Uterus (tissue), 4 donors: Measurements from ENCODE around the gene CYP2C9. TPM values are rescaled to one million over a fixed set of nuclear protein-coding genes. Genes with fewer than 3 reads are reported as not detected.

Experiments used
- DNase-seq, 2 donors: peaks; one replicate each; pipeline ENCODE4 v3.0.0-alpha.2; 2019 to 2020
- H3K27ac ChIP-seq, 2 donors: fragments of 200-600 bp; sonication (generic); 1 replicate in 1 of 2; 2 replicates in 1 of 2; pipeline ENCODE4 v1.5.1; 2016 to 2018
- H3K27me3 ChIP-seq, 2 donors: fragments of 200-600 bp; sonication (generic); one replicate each; pipeline ENCODE4 v1.5.1; 2018 to 2019; ENCODE audit warnings: control low read depth in 1 of 2
- H3K36me3 ChIP-seq, 2 donors: fragments of 200-600 bp; sonication (generic); one replicate each; pipeline ENCODE4 v1.5.1; 2019; ENCODE audit warnings: control low read depth in 1 of 2
- H3K4me1 ChIP-seq, 2 donors: fragments of 200-600 bp; sonication (generic); one replicate each; pipeline ENCODE4 v1.5.1; 2018 to 2019; ENCODE audit warnings: control low read depth in 1 of 2
- H3K4me3 ChIP-seq, 2 donors: fragments of 200-600 bp; sonication (generic); 1 replicate in 1 of 2; 2 replicates in 1 of 2; pipeline ENCODE4 v1.5.1; 2018 to 2019; ENCODE audit warnings: mild to moderate bottlenecking in 1 of 2
- H3K9me3 ChIP-seq, 2 donors: fragments of 200-600 bp; sonication (generic); one replicate each; pipeline ENCODE4 v1.5.1; 2019; ENCODE audit warnings: control low read depth in 1 of 2
- POLR2A ChIP-seq, 2 donors: fragments of 450-650 bp; IDR thresholded peaks; one replicate each; pipeline ENCODE4 v1.6.1; 2016; ENCODE audit warnings: antibody characterized with exemption in 2 of 2, mild to moderate bottlenecking in 1 of 2, moderate library complexity in 1 of 2
- intact Hi-C: fragments of 100-400 bp; cut with DNase I; formaldehyde crosslinking; loops from one replicate; pipeline ENCODE4 v1.15.1; 2023; ENCODE audit warnings: low total_unique reads
- small RNA-seq: library from RNA; depleted of rRNA; stranded (forward); fragments of <200 nt; gene quantifications from one replicate; pipeline ENCODE3, GENCODE V24; 2016
- total RNA-seq, 4 donors: library from RNA; depleted of rRNA in 3 of 4; stranded (reverse); fragments of >200 nt in 3 of 4; gene quantifications; one replicate each; pipeline versions ENCODE4 v1.1.0 to v1.2.4, GENCODE V29; 2014 to 2023
- TF ChIP-seq, protein P1 (sequence below), 4 experiments: fragments of 200-600 bp in 2 of 4; fragments of 450-650 bp in 2 of 4; sonication (generic) in 2 of 4; IDR thresholded peaks; one replicate each; pipeline ENCODE4 v1.5.1; 2016 to 2019; ENCODE audit warnings: antibody characterized with exemption in 4 of 4, mild to moderate bottlenecking in 2 of 4, moderate library complexity in 1 of 4
- donor health status: DM: yes; HTN: yes; CAD: no.

Gene CYP2C9
- total RNA-seq, 4 donors from 2014 or later = not detected

DNA sequence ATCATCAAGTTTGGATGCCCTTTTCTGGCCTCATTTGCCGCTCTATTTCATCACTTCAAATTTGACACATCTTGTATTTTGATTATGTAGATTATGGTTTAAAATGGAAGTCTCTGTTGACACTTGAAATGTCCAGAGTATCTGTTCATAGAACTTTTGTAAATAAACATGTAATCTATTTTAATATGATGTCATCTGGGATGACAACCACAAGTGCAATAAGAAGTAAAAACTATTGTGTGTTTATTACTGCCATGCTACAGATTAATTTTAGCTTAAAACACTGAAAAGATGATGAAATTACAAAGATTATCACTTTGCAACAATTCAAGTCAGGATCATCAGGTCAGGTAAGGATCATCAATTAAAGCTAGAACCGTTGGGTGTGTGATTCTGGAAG, 100.8 kb downstream of the CYP2C9 start:
- intact Hi-C loops = no loop called here
- Histone ChIP-seq H3K27me3 (no peaks in the 10 kb centered on the region), H3K4me1 (no peaks in the 10 kb centered on the region), H3K9me3 (no peaks in the 10 kb centered on the region), H3K4me3 (no peak overlapping the region), H3K27ac (no peak overlapping the region), H3K36me3 (no peaks in the 10 kb centered on the region)
- TF ChIP-seq POLR2A (IDR thresholded peaks at IDR 0.05) = no peak
- TF ChIP-seq, protein P1, sequence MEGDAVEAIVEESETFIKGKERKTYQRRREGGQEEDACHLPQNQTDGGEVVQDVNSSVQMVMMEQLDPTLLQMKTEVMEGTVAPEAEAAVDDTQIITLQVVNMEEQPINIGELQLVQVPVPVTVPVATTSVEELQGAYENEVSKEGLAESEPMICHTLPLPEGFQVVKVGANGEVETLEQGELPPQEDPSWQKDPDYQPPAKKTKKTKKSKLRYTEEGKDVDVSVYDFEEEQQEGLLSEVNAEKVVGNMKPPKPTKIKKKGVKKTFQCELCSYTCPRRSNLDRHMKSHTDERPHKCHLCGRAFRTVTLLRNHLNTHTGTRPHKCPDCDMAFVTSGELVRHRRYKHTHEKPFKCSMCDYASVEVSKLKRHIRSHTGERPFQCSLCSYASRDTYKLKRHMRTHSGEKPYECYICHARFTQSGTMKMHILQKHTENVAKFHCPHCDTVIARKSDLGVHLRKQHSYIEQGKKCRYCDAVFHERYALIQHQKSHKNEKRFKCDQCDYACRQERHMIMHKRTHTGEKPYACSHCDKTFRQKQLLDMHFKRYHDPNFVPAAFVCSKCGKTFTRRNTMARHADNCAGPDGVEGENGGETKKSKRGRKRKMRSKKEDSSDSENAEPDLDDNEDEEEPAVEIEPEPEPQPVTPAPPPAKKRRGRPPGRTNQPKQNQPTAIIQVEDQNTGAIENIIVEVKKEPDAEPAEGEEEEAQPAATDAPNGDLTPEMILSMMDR (IDR thresholded peaks at IDR 0.05) = no peak
- DNase-seq = no peak

Small RNA genes lying within 50 kb of the gene (small RNA-seq; reads per million reads assigned to genes)
- not detected for gene CYP2C60P

Other genes with a start within 250 kb of the CYP2C9 start
- under 1 TPM in 1 of 4 donors, not detected in 3; 0.14 TPM for gene CYP2C19, start 176.0 kb upstream of the CYP2C9 start, total RNA-seq
- gene CYP2C8, start 130.8 kb downstream of the CYP2C9 start, total RNA-seq = 1 to 10 TPM in 1 of 4 donors, under 1 TPM in 2, not detected in 1; 0.26 to 1.0 (median 0.46) TPM